Common myeloid progenitor, CD34-positive (primary cell): ENCODE measurements around the gene PIGQ.

Experiments
- CTCF ChIA-PET: fragments of 350-600 bp; sonication (Branson Sonifier 250); formaldehyde crosslinking; loops from one replicate; lab custom pipeline; 2021; ENCODE audit warnings: antibody characterized with exemption; lab: Charles Lee
- POLR2A ChIA-PET: fragments of 350-600 bp; sonication (Branson Sonifier 250); formaldehyde crosslinking; loops from one replicate; lab custom pipeline; 2021; ENCODE audit warnings: antibody characterized with exemption; lab: Charles Lee
- DNase-seq, 3 donors: peaks; one replicate each; pipeline versions ENCODE4 v3.0.0 to v3.0.0-alpha.2; 2013
- H3K27ac ChIP-seq, 2 experiments: 1 replicate in 1 of 2; 2 replicates in 1 of 2; pipeline ENCODE4 v1.7.0; 2013; ENCODE audit warnings: inconsistent platforms in 2 of 2, low read length in 2 of 2, mild to moderate bottlenecking in 2 of 2, low read depth in 1 of 2, moderate library complexity in 1 of 2; ENCODE audit not compliant: severe bottlenecking in 2 of 2, insufficient read depth in 1 of 2, poor library complexity in 1 of 2
- H3K27me3 ChIP-seq, 5 experiments: replicated peaks in 2 of 5; 1 replicate in 3 of 5; 2 replicates in 2 of 5; pipeline versions ENCODE4 v1.6.1 to v1.7.0; 2013; ENCODE audit warnings: low read length in 4 of 5, mild to moderate bottlenecking in 2 of 5, moderate library complexity in 2 of 5, inconsistent platforms in 1 of 5; ENCODE audit not compliant: insufficient read depth in 5 of 5, control insufficient read depth in 4 of 5
- H3K36me3 ChIP-seq, 4 experiments: 1 replicate in 2 of 4; 2 replicates in 2 of 4; pipeline versions ENCODE4 v1.6.1 to v1.7.0; 2013; ENCODE audit warnings: low read length in 3 of 4, control low read depth in 1 of 4, mild to moderate bottlenecking in 1 of 4; ENCODE audit not compliant: control insufficient read depth in 4 of 4, insufficient read depth in 4 of 4
- H3K4me1 ChIP-seq, 4 experiments: 1 replicate in 3 of 4; 2 replicates in 1 of 4; pipeline versions ENCODE4 v1.6.1 to v1.7.1; 2013; ENCODE audit warnings: low read length in 3 of 4, mild to moderate bottlenecking in 3 of 4, control low read depth in 1 of 4, inconsistent platforms in 1 of 4, moderate library complexity in 1 of 4; ENCODE audit not compliant: control insufficient read depth in 4 of 4, insufficient read depth in 4 of 4; ENCODE audit errors: control extremely low read depth in 1 of 4
- H3K4me3 ChIP-seq, 7 experiments: 1 replicate in 4 of 7; 2 replicates in 3 of 7; pipeline versions ENCODE4 v1.5.1 to v1.7.0; 2013; ENCODE audit warnings: mild to moderate bottlenecking in 7 of 7, low read length in 6 of 7, moderate library complexity in 6 of 7, inconsistent platforms in 2 of 7, low read depth in 2 of 7, control low read depth in 1 of 7; ENCODE audit not compliant: insufficient read depth in 4 of 7, control insufficient read depth in 1 of 7; ENCODE audit errors: extremely low read depth in 1 of 7
- H3K9me3 ChIP-seq, 5 experiments: 1 replicate in 4 of 5; 2 replicates in 1 of 5; pipeline versions ENCODE4 v1.6.1 to v1.7.1; 2013; ENCODE audit warnings: low read length in 4 of 5, mild to moderate bottlenecking in 2 of 5, inconsistent platforms in 1 of 5, low read depth in 1 of 5, moderate library complexity in 1 of 5; ENCODE audit not compliant: control insufficient read depth in 4 of 5, insufficient read depth in 2 of 5; ENCODE audit errors: control extremely low read depth in 1 of 5
- WGBS: methylation state at CpG from one replicate; pipeline ENCODE4 v1.1.5; 2013; ENCODE audit not compliant: insufficient coverage; 5-methylcytosine and 5-hydroxymethylcytosine counted together

Gene PIGQ

GRCh38 chr16:525123-525519, 44.6 kb upstream of the PIGQ start:
- peaks cover 0 to 39% (median 33%) of the 10 kb centered on the region in 4 experiments for H3K4me1 ChIP-seq
- no peak overlapping the region for H3K27ac ChIP-seq
- H3K9me3 ChIP-seq, result no peaks in the 10 kb centered on the region
- no peaks in the 10 kb centered on the region for H3K27me3 ChIP-seq
- H3K36me3 ChIP-seq, result peaks cover 4 to 19% (median 10%) of the 10 kb centered on the region in 4 experiments
- ChIA-PET CTCF (interaction anchor here (1.1 kb wide), 1 partner anchor 14 kb away, joined by 4 read pairs; no protein-coding TSS in a partner anchor), POLR2A (no interaction called here)
- 98% methylated on average over 8 of the region's 8 CpGs for WGBS
- DNase-seq, result no peak
- H3K4me3 ChIP-seq, result no peak overlapping the region

- POLR2A ChIA-PET, result interaction anchor here (0.6 kb wide), 1 partner anchor 387 kb away, joined by 3 read pairs; the partner anchor contains the start of gene NPRL3
- H3K27me3 ChIP-seq, result no peaks in the 10 kb centered on the region
- peak overlapping the region in 5 of 7 experiments; percentile 73 to 91 (median 83) for H3K4me3 ChIP-seq
- H3K27ac ChIP-seq, result peak overlapping the region in 1 of 2 experiments; percentile 89
- H3K36me3 ChIP-seq, result peaks cover 1 to 19% (median 7%) of the 10 kb centered on the region in 4 experiments
- DNase-seq, result peak in 2 of 3 donors; percentile 36 to 48
- peaks cover 0 to 40% (median 33%) of the 10 kb centered on the region in 4 experiments for H3K4me1 ChIP-seq
- CTCF ChIA-PET, result interaction anchor here (0.9 to 1.1 kb wide), 2 partner anchors 14 to 30 kb away, joined by 3 to 4 read pairs; no protein-coding TSS in a partner anchor
- 88% methylated on average over 13 of the region's 13 CpGs for WGBS
- H3K9me3 ChIP-seq, result no peaks in the 10 kb centered on the region
Measured at GRCh38 chr16:525520-526180, 44.1 kb upstream of the PIGQ start.

GRCh38 chr16:526181-527014, 43.4 kb upstream of the PIGQ start:
- POLR2A ChIA-PET, result interaction anchor here (0.6 kb wide), 1 partner anchor 388 kb away, joined by 3 read pairs; the partner anchor contains the start of gene NPRL3
- 10% methylated on average over 21 of the region's 26 CpGs for WGBS

GRCh38 chr16:527015-527903, 42.5 kb upstream of the PIGQ start, which contains the start of gene CAPN15:
Gene CAPN15, plus strand, starts transcription at chr16:527712. Its CDS starts 19,127 bp downstream, at chr16:546839.
- peak; percentile 85 to 92 (median 91) for DNase-seq
- Histone ChIP-seq H3K4me1 (peaks cover 0 to 43% (median 33%) of the 10 kb centered on the region in 4 experiments), H3K9me3 (no peaks in the 10 kb centered on the region), H3K4me3 (peak within 1 kb of the TSS; percentile 63 to 91 (median 83)), H3K36me3 (peaks cover 0 to 19% (median 2%) of the 10 kb centered on the region in 4 experiments), H3K27ac (peak within 1 kb of the TSS; percentile 75 to 89), H3K27me3 (no peaks in the 10 kb centered on the region)
- ChIA-PET POLR2A (interaction anchor here (1.0 kb wide), 1 partner anchor 61 kb away, joined by 5 read pairs; no protein-coding TSS in a partner anchor), CTCF (interaction anchor here (0.8 to 1.3 kb wide), 2 partner anchors 32 to 42 kb away, joined by 3 read pairs; no protein-coding TSS in a partner anchor)
- under 1% methylated on average over 123 of the region's 129 CpGs for WGBS

More at GRCh38 chr16:526181-527014, 43.4 kb upstream of the PIGQ start:
- Histone ChIP-seq H3K4me1 (peaks cover 0 to 40% (median 33%) of the 10 kb centered on the region in 4 experiments), H3K4me3 (peak overlapping the region; percentile 37 to 91 (median 83)), H3K27me3 (no peaks in the 10 kb centered on the region), H3K27ac (peak overlapping the region; percentile 75 to 89), H3K9me3 (no peaks in the 10 kb centered on the region), H3K36me3 (peaks cover 0 to 19% (median 3%) of the 10 kb centered on the region in 4 experiments)
- CTCF ChIA-PET, result interaction anchor here (0.9 to 1.3 kb wide), 3 partner anchors 13 to 42 kb away, joined by 3 to 4 read pairs (median 3); no protein-coding TSS in a partner anchor
- DNase-seq, result peak in 1 of 3 donors; percentile 36

DNA sequence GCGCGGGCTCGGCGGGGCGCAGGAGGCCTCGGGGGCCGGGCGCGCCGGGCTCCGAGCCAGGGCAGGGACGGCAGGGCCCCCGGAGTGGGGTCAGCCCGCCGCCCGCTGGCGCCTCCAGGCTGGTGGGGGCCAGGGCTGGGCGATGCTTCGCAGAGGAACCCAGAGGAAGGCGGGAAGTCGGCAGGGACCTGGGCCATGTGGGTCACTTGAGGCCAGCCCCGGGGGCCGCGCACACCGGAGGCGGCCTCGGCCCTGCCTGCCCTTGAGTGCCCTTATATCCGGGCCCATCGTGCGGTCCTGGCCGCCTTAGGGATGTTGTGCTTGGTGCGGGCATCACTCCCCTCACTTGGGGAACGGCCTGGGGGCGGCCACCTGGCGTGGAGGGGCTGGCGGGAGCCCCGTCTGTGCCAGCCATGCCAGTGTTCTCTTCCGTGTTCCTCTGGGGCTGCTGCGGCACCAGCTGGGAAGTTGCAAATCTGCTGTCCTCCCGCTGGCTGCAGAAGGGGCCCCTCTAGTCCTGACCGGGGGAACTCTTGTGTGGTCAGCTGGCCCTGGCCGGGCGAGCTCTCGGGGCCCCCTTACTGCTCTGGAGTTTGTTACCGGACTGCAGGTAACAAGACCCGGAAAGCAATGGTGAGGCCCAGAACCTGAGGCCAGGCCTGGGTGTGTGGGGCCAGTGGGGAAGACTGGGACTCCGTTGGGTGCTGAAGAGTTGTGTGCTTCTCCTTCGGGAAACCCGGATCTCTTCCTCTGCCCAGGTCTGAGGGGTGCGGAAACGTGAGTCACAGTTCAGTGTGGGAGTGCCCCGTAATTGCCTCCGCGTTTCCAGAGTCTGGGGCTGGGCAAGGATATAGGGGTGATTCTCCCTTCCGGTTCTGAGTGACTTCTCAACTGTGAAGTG, 41.4 kb upstream of the PIGQ start:
- peak in 2 of 3 donors; percentile 34 to 50 for DNase-seq

More for the DNA sequence above, 41.4 kb upstream of the PIGQ start:
- CTCF ChIA-PET, result interaction anchor here (0.8 to 1.3 kb wide), 5 partner anchors 11 to 82 kb away, joined by 3 to 4 read pairs (median 3); no protein-coding TSS in a partner anchor
- Histone ChIP-seq H3K4me3 (peak overlapping the region; percentile 63 to 91 (median 83)), H3K36me3 (peaks cover 0 to 19% (median 2%) of the 10 kb centered on the region in 4 experiments), H3K9me3 (no peaks in the 10 kb centered on the region), H3K27me3 (no peaks in the 10 kb centered on the region), H3K4me1 (peaks cover 0 to 43% (median 33%) of the 10 kb centered on the region in 4 experiments), H3K27ac (peak overlapping the region; percentile 27 to 77)
- 4% methylated on average over 47 of the region's 55 CpGs for WGBS
- POLR2A ChIA-PET, result interaction anchor here (1.0 kb wide), 1 partner anchor 60 kb away, joined by 5 read pairs; no protein-coding TSS in a partner anchor
